ENCODE measurements around the gene RPL13.

Gene RPL13

GRCh38 chr16:89536371-89536770 is 24.1 kb upstream of the RPL13 start:
- no peak overlapping the region for H3K4me3 ChIP-seq (ENCODE audit: low read depth, low read length)
- no peak for TF ChIP-seq CTCF (IDR thresholded peaks at IDR 0.05; ENCODE audit: low read depth, low read length, missing control alignments)
- DNase-seq (ENCODE audit: low read depth) = no peak

GRCh38 chr16:89536886-89537548 is 23.5 kb upstream of the RPL13 start:
- no peak for DNase-seq (ENCODE audit: low read depth)
- no peak for TF ChIP-seq CTCF (IDR thresholded peaks at IDR 0.05; ENCODE audit: low read depth, low read length, missing control alignments)
- no peak overlapping the region for H3K4me3 ChIP-seq (ENCODE audit: low read depth, low read length)

- no peak for DNase-seq (ENCODE audit: low read depth)
- TF ChIP-seq CTCF (IDR thresholded peaks at IDR 0.05; ENCODE audit: low read depth, low read length, missing control alignments) = no peak
- H3K4me3 ChIP-seq (ENCODE audit: low read depth, low read length) = no peak overlapping the region
These were observed 22.9 kb upstream of the RPL13 start for GRCh38 chr16:89537549-89537925.

GRCh38 chr16:89538286-89538685 is 22.2 kb upstream of the RPL13 start:
- DNase-seq (ENCODE audit: low read depth) = no peak
- H3K4me3 ChIP-seq (ENCODE audit: low read depth, low read length) = no peak overlapping the region
- no peak for TF ChIP-seq CTCF (IDR thresholded peaks at IDR 0.05; ENCODE audit: low read depth, low read length, missing control alignments)

- TF ChIP-seq CTCF (IDR thresholded peaks at IDR 0.05; ENCODE audit: low read depth, low read length, missing control alignments) = no peak
- DNase-seq (ENCODE audit: low read depth) = no peak
- H3K4me3 ChIP-seq (ENCODE audit: low read depth, low read length) = no peak overlapping the region
These were observed 19.9 kb upstream of the RPL13 start for GRCh38 chr16:89540557-89540956.

GRCh38 chr16:89541792-89542191 is 18.7 kb upstream of the RPL13 start:
- H3K4me3 ChIP-seq (ENCODE audit: low read depth, low read length) = no peak overlapping the region
- no peak for TF ChIP-seq CTCF (IDR thresholded peaks at IDR 0.05; ENCODE audit: low read depth, low read length, missing control alignments)
- DNase-seq (ENCODE audit: low read depth) = no peak

GRCh38 chr16:89544113-89544512 is 16.4 kb upstream of the RPL13 start:
- no peak overlapping the region for H3K4me3 ChIP-seq (ENCODE audit: low read depth, low read length)
- DNase-seq (ENCODE audit: low read depth) = no peak
- TF ChIP-seq CTCF (IDR thresholded peaks at IDR 0.05; ENCODE audit: low read depth, low read length, missing control alignments) = no peak

Measured in GM12864 (cell line).